Activated CD4-positive, alpha-beta memory T cell treated with anti-CD3 and anti-CD28 coated beads, Interleukin-2, amount 10 ng/mL, durations not matched to agents 7 days and 5 days (primary cell): ENCODE results near the gene PFDN1. TPM values are rescaled to one million over a fixed set of nuclear protein-coding genes. Genes with fewer than 3 reads are reported as not detected.

Experiments
- CTCF ChIA-PET: fragments of 350-600 bp; sonication (Branson Sonifier 250); formaldehyde crosslinking; loops from one replicate; lab custom pipeline; 2021; ENCODE audit warnings: antibody characterized with exemption, inconsistent platforms; lab: Charles Lee
- POLR2A ChIA-PET: fragments of 350-600 bp; sonication (Branson Sonifier 250); formaldehyde crosslinking; loops from one replicate; lab custom pipeline; 2021; ENCODE audit warnings: antibody characterized with exemption; lab: Charles Lee
- DNase-seq: peaks from one replicate; pipeline ENCODE4 v3.0.0-alpha.2; 2020
- H3K27ac Mint-ChIP-seq: one replicate; pipeline ENCODE4 v1.8.0; 2021; ENCODE audit warnings: mild to moderate bottlenecking, mixed read lengths
- H3K27me3 Mint-ChIP-seq: one replicate; pipeline ENCODE4 v1.8.0; 2021; ENCODE audit warnings: mixed read lengths
- H3K36me3 Mint-ChIP-seq: one replicate; pipeline ENCODE4 v1.8.0; 2021; ENCODE audit warnings: low read depth, mixed read lengths
- H3K4me1 Mint-ChIP-seq: one replicate; pipeline ENCODE4 v1.8.0; 2021; ENCODE audit warnings: mixed read lengths
- H3K4me3 Mint-ChIP-seq: one replicate; pipeline ENCODE4 v1.8.0; 2021; ENCODE audit warnings: mild to moderate bottlenecking, mixed read lengths
- H3K9me3 Mint-ChIP-seq: one replicate; pipeline ENCODE4 v1.8.0; 2021; ENCODE audit warnings: mixed read lengths
- total RNA-seq, 2 experiments: library from RNA; stranded (reverse); gene quantifications; one replicate each; pipeline ENCODE4 v1.2.3, GENCODE V29; 2021

Gene PFDN1
- total RNA-seq, 2 experiments from 2014 or later = 52.3 to 55.8 TPM

- H3K36me3 Mint-ChIP-seq = no peaks in the 10 kb centered on the region
- H3K27ac Mint-ChIP-seq = no peak overlapping the region
- H3K9me3 Mint-ChIP-seq = no peaks in the 10 kb centered on the region
- peaks cover 26% of the 10 kb centered on the region for H3K27me3 Mint-ChIP-seq
- peaks cover 11% of the 10 kb centered on the region for H3K4me1 Mint-ChIP-seq
- no peak overlapping the region for H3K4me3 Mint-ChIP-seq
- DNase-seq = no peak
- ChIA-PET POLR2A (interaction anchor here (1.0 kb wide), 1 partner anchor 9 kb away, joined by 5 read pairs; the partner anchor contains the start of gene PFDN1), CTCF (interaction anchor here (1.0 to 1.1 kb wide), 2 partner anchors 40 to 77 kb away, joined by 3 read pairs; no protein-coding TSS in a partner anchor)
Observed at GRCh38 chr5:140311011-140311467, 8.1 kb upstream of the PFDN1 start.

GRCh38 chr5:140310434-140310833, 7.5 kb upstream of the PFDN1 start:
- peaks cover 27% of the 10 kb centered on the region for H3K27me3 Mint-ChIP-seq
- H3K4me1 Mint-ChIP-seq = peaks cover 11% of the 10 kb centered on the region
- ChIA-PET POLR2A (interaction anchor here (1.0 kb wide), 1 partner anchor 8 kb away, joined by 5 read pairs; the partner anchor contains the start of gene PFDN1), CTCF (interaction anchor here (1.1 kb wide), 1 partner anchor 76 kb away, joined by 3 read pairs; no protein-coding TSS in a partner anchor)
- H3K9me3 Mint-ChIP-seq = no peaks in the 10 kb centered on the region
- no peak overlapping the region for H3K27ac Mint-ChIP-seq
- DNase-seq = no peak
- H3K4me3 Mint-ChIP-seq = no peak overlapping the region
- H3K36me3 Mint-ChIP-seq = no peaks in the 10 kb centered on the region

DNA sequence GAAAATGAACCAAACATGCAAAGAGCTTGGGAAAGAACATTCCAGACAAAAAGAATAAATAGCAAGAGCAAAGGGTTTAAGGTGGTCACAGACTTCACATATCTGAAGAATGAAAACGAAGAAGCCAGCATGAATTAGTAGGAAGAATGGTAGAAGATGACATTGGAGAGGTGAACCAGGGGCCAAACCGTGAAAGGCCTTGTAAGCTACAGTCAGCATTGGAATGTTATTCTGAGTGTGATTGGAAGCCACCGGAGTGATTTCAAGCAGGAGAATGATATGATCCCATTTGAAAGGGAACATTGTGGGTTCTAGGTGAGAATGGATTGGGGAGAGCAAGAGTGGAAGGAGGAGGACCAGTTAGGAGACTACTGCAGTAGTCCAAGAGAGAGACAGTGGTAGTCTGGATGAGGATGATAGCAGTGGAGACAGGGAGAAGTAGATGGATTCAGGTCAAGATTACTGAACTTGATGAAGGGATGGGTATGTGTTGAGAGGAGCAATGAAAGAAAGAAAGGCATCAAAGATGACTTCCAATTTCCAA, 6.9 kb upstream of the PFDN1 start:
- no peak overlapping the region for H3K4me3 Mint-ChIP-seq
- ChIA-PET CTCF (interaction anchor here (1.8 kb wide), 1 partner anchor 34 kb away, joined by 6 read pairs; no protein-coding TSS in a partner anchor), POLR2A (interaction anchor here (0.9 kb wide), 1 partner anchor 401 kb away, joined by 3 read pairs; no protein-coding TSS in a partner anchor)
- H3K36me3 Mint-ChIP-seq = no peaks in the 10 kb centered on the region
- peaks cover 11% of the 10 kb centered on the region for H3K4me1 Mint-ChIP-seq
- H3K9me3 Mint-ChIP-seq = no peaks in the 10 kb centered on the region
- DNase-seq = no peak
- no peak overlapping the region for H3K27ac Mint-ChIP-seq
- H3K27me3 Mint-ChIP-seq = peaks cover 27% of the 10 kb centered on the region

DNA sequence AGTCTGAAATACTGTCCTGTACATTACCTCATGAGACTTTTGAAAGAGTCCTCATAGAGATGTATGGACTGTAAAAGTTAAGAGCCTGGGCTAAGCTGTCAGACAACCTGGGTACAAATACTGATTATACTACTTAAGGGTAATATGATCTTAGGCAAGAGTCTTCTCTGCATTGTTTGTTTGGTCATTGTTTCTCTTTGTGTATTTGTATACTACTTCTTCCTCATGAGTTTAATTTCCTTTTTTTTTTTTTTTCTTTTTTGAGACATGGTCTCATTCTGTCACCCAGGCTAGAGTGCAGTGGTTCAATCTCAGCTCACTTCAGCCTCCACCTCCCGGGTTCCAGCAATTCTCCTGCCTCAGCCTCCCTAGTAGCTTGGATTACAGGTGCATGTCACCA, 2.6 kb upstream of the PFDN1 start:
- Mint-ChIP-seq H3K27ac (no peak overlapping the region), H3K27me3 (peaks cover 20% of the 10 kb centered on the region), H3K4me3 (no peak overlapping the region), H3K9me3 (no peaks in the 10 kb centered on the region), H3K4me1 (peaks cover 27% of the 10 kb centered on the region), H3K36me3 (peaks cover 2% of the 10 kb centered on the region)
- ChIA-PET CTCF (interaction anchor here (0.9 to 3.9 kb wide), 4 partner anchors 40 to 61 kb away, joined by 3 to 28 read pairs (median 10); partner anchors contain the start of gene HBEGF), POLR2A (no interaction called here)
- DNase-seq = no peak

DNA sequence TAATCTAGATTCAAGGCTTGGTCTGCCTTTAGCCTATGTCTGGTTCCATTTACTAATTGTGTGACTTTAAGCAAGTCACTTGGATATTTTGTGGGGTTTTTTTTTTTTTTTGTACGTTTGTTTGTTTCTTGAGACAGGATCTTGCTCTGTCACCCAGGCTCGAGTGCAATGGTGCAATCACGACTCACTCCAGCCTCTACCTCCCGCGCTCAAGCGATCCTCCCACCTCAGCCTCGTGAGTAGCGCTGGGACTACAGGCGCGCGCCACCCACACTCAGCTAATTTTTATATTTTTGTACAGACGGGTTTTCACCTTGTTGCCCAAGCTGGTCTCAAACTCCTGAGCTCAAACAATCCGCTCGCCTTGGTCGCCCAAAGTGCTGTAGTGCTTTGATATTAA, 1.1 kb upstream of the PFDN1 start:
- H3K9me3 Mint-ChIP-seq = no peaks in the 10 kb centered on the region
- peaks cover 36% of the 10 kb centered on the region for H3K4me1 Mint-ChIP-seq
- H3K27ac Mint-ChIP-seq = no peak overlapping the region
- ChIA-PET POLR2A (interaction anchor here (1.6 to 2.5 kb wide), 3 partner anchors 34 to 59 kb away, joined by 3 to 16 read pairs (median 16); partner anchors contain the start of gene HBEGF), CTCF (interaction anchor here (0.6 to 3.9 kb wide), 6 partner anchors 33 to 64 kb away, joined by 3 to 28 read pairs (median 6); partner anchors contain the start of gene HBEGF)
- peaks cover 11% of the 10 kb centered on the region for H3K36me3 Mint-ChIP-seq
- H3K4me3 Mint-ChIP-seq = peak overlapping the region; percentile 46
- H3K27me3 Mint-ChIP-seq = peaks cover 9% of the 10 kb centered on the region
- DNase-seq = no peak

DNA sequence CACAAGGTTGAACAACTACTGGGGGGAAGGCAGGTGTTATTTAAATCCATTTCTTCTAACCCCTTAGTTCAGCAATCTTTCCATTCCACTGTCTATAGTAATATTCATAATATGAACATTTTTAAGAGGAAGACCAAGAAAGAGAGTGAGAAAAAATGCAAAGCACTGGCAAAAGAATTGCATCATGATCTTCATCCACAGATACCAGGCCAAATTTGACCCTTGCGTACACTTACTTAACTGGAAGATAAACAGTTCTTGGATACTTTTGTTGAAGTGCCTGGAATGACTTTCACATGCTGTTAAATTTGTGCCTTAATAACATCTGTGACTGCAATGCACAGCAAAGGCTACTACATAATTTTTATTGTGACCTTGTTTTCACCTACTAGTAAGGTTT, 1.8 kb downstream of the PFDN1 start:
- no peaks in the 10 kb centered on the region for H3K9me3 Mint-ChIP-seq
- H3K36me3 Mint-ChIP-seq = peaks cover 35% of the 10 kb centered on the region
- DNase-seq = no peak
- H3K27me3 Mint-ChIP-seq = peaks cover 2% of the 10 kb centered on the region
- H3K27ac Mint-ChIP-seq = no peak overlapping the region
- ChIA-PET CTCF (interaction anchor here (0.7 to 2.9 kb wide), 2 partner anchors 57 to 61 kb away, joined by 3 to 8 read pairs; no protein-coding TSS in a partner anchor), POLR2A (interaction anchor here (1.7 to 2.5 kb wide), 2 partner anchors 40 to 57 kb away, joined by 5 to 16 read pairs; no protein-coding TSS in a partner anchor)
- H3K4me1 Mint-ChIP-seq = peaks cover 49% of the 10 kb centered on the region
- no peak overlapping the region for H3K4me3 Mint-ChIP-seq

GRCh38 chr5:140299056-140299455, 3.8 kb downstream of the PFDN1 start:
- no peaks in the 10 kb centered on the region for H3K27me3 Mint-ChIP-seq
- H3K4me1 Mint-ChIP-seq = peaks cover 56% of the 10 kb centered on the region
- no peak overlapping the region for H3K27ac Mint-ChIP-seq
- peaks cover 46% of the 10 kb centered on the region for H3K36me3 Mint-ChIP-seq
- DNase-seq = no peak
- CTCF ChIA-PET = interaction anchor here (1.8 kb wide), 1 partner anchor 55 kb away, joined by 3 read pairs; no protein-coding TSS in a partner anchor
- no peaks in the 10 kb centered on the region for H3K9me3 Mint-ChIP-seq
- H3K4me3 Mint-ChIP-seq = no peak overlapping the region
- POLR2A ChIA-PET = no interaction called here

GRCh38 chr5:140298183-140298601, 4.7 kb downstream of the PFDN1 start:
- Mint-ChIP-seq H3K27ac (no peak overlapping the region), H3K4me3 (no peak overlapping the region), H3K27me3 (no peaks in the 10 kb centered on the region), H3K36me3 (peaks cover 46% of the 10 kb centered on the region), H3K4me1 (peaks cover 56% of the 10 kb centered on the region), H3K9me3 (no peaks in the 10 kb centered on the region)
- ChIA-PET POLR2A (no interaction called here), CTCF (interaction anchor here (1.9 kb wide), 1 partner anchor 48 kb away, joined by 8 read pairs; the partner anchor contains the start of gene HBEGF)
- no peak for DNase-seq

- H3K27me3 Mint-ChIP-seq = no peaks in the 10 kb centered on the region
- H3K9me3 Mint-ChIP-seq = no peaks in the 10 kb centered on the region
- peaks cover 46% of the 10 kb centered on the region for H3K36me3 Mint-ChIP-seq
- peaks cover 56% of the 10 kb centered on the region for H3K4me1 Mint-ChIP-seq
- ChIA-PET POLR2A (no interaction called here), CTCF (interaction anchor here (1.9 kb wide), 1 partner anchor 49 kb away, joined by 8 read pairs; the partner anchor contains the start of gene HBEGF)
- no peak overlapping the region for H3K4me3 Mint-ChIP-seq
- no peak overlapping the region for H3K27ac Mint-ChIP-seq
- no peak for DNase-seq
Observed at GRCh38 chr5:140297283-140297682, 5.6 kb downstream of the PFDN1 start.

- Mint-ChIP-seq H3K36me3 (peaks cover 49% of the 10 kb centered on the region), H3K27me3 (no peaks in the 10 kb centered on the region), H3K4me1 (peaks cover 51% of the 10 kb centered on the region), H3K9me3 (no peaks in the 10 kb centered on the region), H3K27ac (no peak overlapping the region), H3K4me3 (no peak overlapping the region)
- CTCF ChIA-PET = interaction anchor here (1.4 kb wide), 1 partner anchor 56 kb away, joined by 3 read pairs; no protein-coding TSS in a partner anchor
- DNase-seq = no peak
- POLR2A ChIA-PET = no interaction called here
Observed at GRCh38 chr5:140296289-140296688, 6.6 kb downstream of the PFDN1 start.

DNA sequence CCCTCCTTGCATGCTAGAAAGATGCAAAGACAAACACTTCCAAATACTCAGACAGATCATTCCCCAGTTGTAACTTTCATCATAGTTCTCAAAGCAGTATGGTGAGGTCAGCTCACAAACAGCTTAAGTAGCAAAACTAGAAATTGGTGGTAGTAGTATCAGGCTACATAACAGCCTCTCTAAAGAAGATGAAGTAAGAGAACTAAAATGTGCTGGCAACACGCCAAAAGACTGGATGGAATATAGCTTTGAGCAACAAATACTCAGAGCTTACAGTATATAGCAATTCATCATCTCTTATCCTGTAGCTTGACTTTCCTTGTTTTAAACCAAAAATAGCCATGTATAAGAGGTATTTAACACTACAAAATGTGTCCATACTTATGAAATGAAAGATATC, 7.5 kb downstream of the PFDN1 start:
- no peaks in the 10 kb centered on the region for H3K27me3 Mint-ChIP-seq
- H3K36me3 Mint-ChIP-seq = peaks cover 53% of the 10 kb centered on the region
- H3K4me1 Mint-ChIP-seq = peaks cover 45% of the 10 kb centered on the region
- no peak overlapping the region for H3K27ac Mint-ChIP-seq
- ChIA-PET CTCF (interaction anchor here (1.1 to 1.4 kb wide), 2 partner anchors 51 to 57 kb away, joined by 3 read pairs; partner anchors contain the start of gene HBEGF), POLR2A (interaction anchor here (0.8 kb wide), 1 partner anchor 51 kb away, joined by 3 read pairs; no protein-coding TSS in a partner anchor)
- H3K9me3 Mint-ChIP-seq = no peaks in the 10 kb centered on the region
- H3K4me3 Mint-ChIP-seq = no peak overlapping the region
- DNase-seq = no peak

DNA sequence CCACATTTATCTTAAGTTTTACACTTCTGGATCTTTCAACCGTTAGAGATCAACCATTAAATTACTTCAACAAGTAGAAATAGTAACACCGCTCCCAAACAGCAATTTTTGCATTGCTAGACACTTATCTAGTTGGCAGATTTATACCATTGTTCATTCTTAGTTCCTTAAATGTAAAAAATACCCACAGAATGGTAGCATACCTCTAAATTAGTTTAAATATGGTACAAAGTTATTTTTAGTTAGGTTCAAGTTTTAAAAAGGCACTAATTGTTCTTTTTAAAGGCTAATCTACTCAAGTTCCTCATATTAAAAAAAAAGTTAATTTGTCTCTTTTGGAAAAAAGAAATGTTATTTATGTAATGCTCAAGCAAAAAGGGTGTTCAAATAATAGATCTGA, 8.1 kb downstream of the PFDN1 start:
- H3K9me3 Mint-ChIP-seq = no peaks in the 10 kb centered on the region
- peaks cover 41% of the 10 kb centered on the region for H3K4me1 Mint-ChIP-seq
- ChIA-PET CTCF (interaction anchor here (1.0 to 1.1 kb wide), 2 partner anchors 50 to 52 kb away, joined by 3 to 5 read pairs; partner anchors contain the start of gene HBEGF), POLR2A (interaction anchor here (0.8 to 1.8 kb wide), 2 partner anchors 8 to 50 kb away, joined by 3 to 5 read pairs; partner anchors contain the start of gene PFDN1)
- peaks cover 50% of the 10 kb centered on the region for H3K36me3 Mint-ChIP-seq
- no peak overlapping the region for H3K27ac Mint-ChIP-seq
- no peaks in the 10 kb centered on the region for H3K27me3 Mint-ChIP-seq
- DNase-seq = no peak
- H3K4me3 Mint-ChIP-seq = no peak overlapping the region

DNA sequence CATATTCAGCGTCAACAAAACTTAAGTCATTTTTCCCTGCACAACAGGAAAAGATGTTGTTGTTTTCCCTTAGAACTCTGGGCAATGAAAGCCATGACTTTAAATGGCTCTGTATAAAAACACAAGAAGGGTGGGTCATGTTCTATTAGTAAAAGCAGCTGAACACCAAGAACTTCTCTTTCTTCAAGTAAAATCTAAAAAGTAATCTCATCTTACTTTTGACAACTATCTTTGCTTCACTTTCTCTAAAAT, 9.1 kb downstream of the PFDN1 start:
- H3K36me3 Mint-ChIP-seq = peaks cover 48% of the 10 kb centered on the region
- H3K4me1 Mint-ChIP-seq = peaks cover 41% of the 10 kb centered on the region
- H3K4me3 Mint-ChIP-seq = no peak overlapping the region
- CTCF ChIA-PET = interaction anchor here (0.7 to 1.0 kb wide), 2 partner anchors 49 to 59 kb away, joined by 3 to 5 read pairs; no protein-coding TSS in a partner anchor
- no peaks in the 10 kb centered on the region for H3K9me3 Mint-ChIP-seq
- no peak for DNase-seq
- POLR2A ChIA-PET = interaction anchor here (1.8 kb wide), 1 partner anchor 9 kb away, joined by 5 read pairs; the partner anchor contains the start of gene PFDN1
- H3K27ac Mint-ChIP-seq = no peak overlapping the region
- no peaks in the 10 kb centered on the region for H3K27me3 Mint-ChIP-seq
